HG02642 (cell line): ENCODE data around the gene YIF1A.
"Not testable (repeated sequence)": the region's sequence is repeated elsewhere in the genome, so short reads cannot be mapped to it uniquely, and the experiment has no call there.

Source experiments
- ATAC-seq: cut with Tn5 transposase; IDR thresholded peaks from one replicate; pipeline ENCODE4 v1.9.1; 2021; ENCODE audit warnings: mild to moderate bottlenecking; ENCODE audit not compliant: unreplicated experiment, poor library complexity

Gene YIF1A

GRCh38 chr11:66312549-66313320 lies 23.8 kb upstream of the YIF1A start:
- ATAC-seq: peak; percentile 63

GRCh38 chr11:66311965-66312548 lies 23.1 kb upstream of the YIF1A start:
- peak; percentile 67 for ATAC-seq

GRCh38 chr11:66311470-66311964 lies 22.6 kb upstream of the YIF1A start:
- no peak for ATAC-seq

- ATAC-seq: not testable (repeated sequence)
Observed at GRCh38 chr11:66310803-66311440, 22.0 kb upstream of the YIF1A start.

GRCh38 chr11:66310324-66310723 lies 21.4 kb upstream of the YIF1A start:
- ATAC-seq: no peak

- ATAC-seq: no peak
Observed at GRCh38 chr11:66309475-66309874, 20.5 kb upstream of the YIF1A start.

GRCh38 chr11:66302656-66303055 lies 13.7 kb upstream of the YIF1A start:
- no peak for ATAC-seq

- ATAC-seq: no peak
Observed at GRCh38 chr11:66299186-66299585, 10.2 kb upstream of the YIF1A start.

GRCh38 chr11:66297610-66298009 lies 8.7 kb upstream of the YIF1A start:
- ATAC-seq: no peak

GRCh38 chr11:66294626-66295620 lies 6.0 kb upstream of the YIF1A start:
- no peak for ATAC-seq

- no peak for ATAC-seq
Observed at GRCh38 chr11:66293777-66294625, 5.1 kb upstream of the YIF1A start.

GRCh38 chr11:66293352-66293751 lies 4.4 kb upstream of the YIF1A start:
- ATAC-seq: no peak

- ATAC-seq: no peak
Observed at GRCh38 chr11:66292543-66293332, 3.8 kb upstream of the YIF1A start.

- no peak for ATAC-seq
Observed at GRCh38 chr11:66291706-66292542, 3.0 kb upstream of the YIF1A start, which contains the start of gene TMEM151A. Gene TMEM151A (plus strand): TSS chr11:66291894. CDS start chr11:66292014, 120 bp downstream.

- ATAC-seq: no peak
Observed at GRCh38 chr11:66291303-66291705, 2.4 kb upstream of the YIF1A start.

GRCh38 chr11:66290330-66290621 lies 1.3 kb upstream of the YIF1A start:
- ATAC-seq: no peak

- peak; percentile 43 for ATAC-seq
Observed at GRCh38 chr11:66289548-66290329, 796 bp upstream of the YIF1A start.
